Dedifferentiated amniotic fluid mesenchymal stem cell (primary cell): ENCODE measurements around the gene IRGQ.
"Not testable (repeated sequence)": the region's sequence is repeated elsewhere in the genome, so short reads cannot be mapped to it uniquely, and the experiment has no call there.

Source experiments
- DNase-seq: peaks from one replicate; pipeline ENCODE4 v3.0.0-alpha.2; 2016; ENCODE audit errors: extremely low spot score

IRGQ gene

DNA sequence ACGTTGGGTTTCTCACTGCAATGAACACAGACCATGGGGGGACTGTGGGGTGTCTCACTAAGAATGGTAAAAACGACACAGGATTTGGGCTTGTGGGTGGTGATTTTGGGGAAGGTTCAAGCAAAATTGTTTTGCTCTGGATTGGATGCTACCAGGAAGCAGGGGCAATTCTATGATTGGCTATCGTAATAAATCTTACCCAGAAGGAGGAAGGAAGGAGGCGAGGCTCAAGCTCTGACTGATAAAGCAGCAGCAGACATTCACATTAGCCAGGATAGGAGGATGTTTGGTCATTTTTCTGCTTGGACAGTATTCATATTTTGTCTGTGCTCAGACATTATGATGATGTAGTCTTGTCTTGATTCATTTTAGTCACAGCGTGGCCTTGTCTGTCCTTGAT is 1.9 kb upstream of the IRGQ start:
- no peak for DNase-seq

DNA sequence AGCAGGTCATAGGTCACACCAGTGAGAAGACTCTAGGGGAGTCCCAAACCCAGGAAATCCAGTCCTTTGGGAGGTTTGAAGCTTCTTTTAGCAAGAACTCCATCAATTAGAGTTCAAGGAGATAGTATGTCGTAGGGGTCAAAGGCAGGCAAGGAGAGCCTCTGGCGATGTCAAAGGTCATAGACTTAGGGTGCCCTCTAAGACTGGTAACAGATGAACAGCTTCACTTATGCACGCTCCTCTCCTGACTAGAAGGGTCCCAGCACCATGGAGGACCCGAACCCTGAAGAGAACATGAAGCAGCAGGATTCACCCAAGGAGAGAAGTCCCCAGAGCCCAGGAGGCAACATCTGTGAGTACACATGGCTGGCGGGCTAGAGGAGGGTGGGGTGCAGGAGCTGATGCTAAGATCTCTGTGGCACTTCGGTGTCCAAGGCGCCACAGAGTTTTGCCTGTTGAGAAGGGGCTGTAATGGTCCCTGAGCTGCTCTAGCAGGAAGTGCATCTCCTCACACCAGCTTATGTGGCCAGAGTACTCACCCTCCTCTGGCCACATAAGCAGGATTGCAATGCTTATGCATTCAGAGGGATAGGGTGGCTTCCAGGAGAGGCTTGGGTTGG is 1.0 kb upstream of the IRGQ start:
- no peak for DNase-seq

- DNase-seq: no peak
These were observed 332 bp downstream of the IRGQ start for GRCh38 chr19:43595605-43595998.

DNA sequence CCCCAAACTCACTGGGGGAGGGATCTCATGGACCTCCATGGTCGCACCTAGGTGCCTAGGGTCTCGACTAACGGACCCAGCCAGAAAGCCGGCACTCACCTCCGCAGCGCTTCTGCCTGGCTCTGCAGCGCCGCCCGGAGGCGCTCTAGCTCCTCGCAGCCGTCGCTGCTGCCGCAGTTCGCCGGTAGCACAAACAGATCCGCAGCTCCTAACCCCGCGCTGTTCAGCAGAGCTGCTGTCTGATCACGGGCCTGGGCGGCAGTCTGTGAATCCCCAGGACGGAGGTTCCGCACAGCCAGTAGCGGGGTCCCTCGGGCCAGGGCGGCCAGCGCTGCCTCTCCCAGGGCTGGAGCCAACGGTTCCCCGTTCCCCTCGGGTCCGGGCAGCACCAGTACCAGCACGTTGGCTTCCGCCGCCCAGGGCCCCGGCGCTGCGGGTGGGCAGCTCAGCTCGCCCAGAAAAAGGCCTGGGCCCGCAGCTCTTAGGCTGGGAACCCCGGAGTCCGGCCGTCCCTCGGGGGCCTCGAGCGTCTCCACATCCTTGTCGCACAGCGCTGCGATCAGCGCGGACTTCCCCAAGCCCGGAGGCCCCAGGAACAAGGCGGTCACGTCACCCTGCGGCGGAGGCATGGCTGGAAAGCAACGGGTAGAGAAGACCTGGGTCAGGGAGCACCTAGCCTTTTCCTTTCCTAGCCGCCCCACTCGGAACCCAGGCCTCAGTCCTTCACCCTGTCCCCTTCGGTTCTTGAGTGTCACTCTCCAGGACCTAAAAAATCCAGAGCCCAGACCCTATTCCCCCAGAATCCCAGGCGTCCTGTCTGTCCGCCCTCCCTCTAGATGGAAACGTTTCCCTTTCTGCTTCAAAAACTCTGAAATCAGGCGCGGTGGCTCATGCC is 977 bp downstream of the IRGQ start:
- peak; percentile 38 for DNase-seq

DNA sequence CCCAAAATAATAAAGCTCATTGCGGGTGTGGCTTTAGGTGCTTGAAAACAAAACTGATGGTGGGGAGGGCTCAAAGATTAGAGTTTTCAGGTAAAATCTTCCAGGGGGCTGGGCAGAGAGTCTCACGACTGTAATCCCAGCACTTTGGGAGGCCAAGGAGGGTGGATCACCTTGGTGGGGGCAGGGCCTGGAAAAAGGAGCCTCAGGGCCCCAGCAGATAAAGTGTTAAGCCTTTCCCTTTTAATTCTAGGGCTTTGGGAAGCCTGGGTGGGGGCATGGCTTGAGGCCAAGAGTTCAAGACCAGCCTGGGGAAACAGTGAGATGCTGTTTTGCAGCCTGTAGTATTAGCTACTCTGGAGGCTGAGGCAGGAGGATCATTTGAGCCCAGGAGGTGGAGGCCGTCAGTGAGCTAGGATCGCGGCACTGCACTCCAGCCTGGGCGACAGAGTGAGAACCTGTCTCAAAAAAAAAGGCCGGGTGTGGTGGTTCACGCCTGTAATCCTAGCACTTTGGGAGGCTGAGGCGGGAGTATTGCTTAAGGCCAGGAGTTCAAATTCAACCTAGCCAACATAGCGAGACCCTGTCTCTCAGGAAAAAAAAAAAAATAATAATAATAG is 1.7 kb downstream of the IRGQ start:
- DNase-seq: no peak

- DNase-seq: no peak
These were observed 3.1 kb downstream of the IRGQ start for GRCh38 chr19:43592800-43593350.

DNA sequence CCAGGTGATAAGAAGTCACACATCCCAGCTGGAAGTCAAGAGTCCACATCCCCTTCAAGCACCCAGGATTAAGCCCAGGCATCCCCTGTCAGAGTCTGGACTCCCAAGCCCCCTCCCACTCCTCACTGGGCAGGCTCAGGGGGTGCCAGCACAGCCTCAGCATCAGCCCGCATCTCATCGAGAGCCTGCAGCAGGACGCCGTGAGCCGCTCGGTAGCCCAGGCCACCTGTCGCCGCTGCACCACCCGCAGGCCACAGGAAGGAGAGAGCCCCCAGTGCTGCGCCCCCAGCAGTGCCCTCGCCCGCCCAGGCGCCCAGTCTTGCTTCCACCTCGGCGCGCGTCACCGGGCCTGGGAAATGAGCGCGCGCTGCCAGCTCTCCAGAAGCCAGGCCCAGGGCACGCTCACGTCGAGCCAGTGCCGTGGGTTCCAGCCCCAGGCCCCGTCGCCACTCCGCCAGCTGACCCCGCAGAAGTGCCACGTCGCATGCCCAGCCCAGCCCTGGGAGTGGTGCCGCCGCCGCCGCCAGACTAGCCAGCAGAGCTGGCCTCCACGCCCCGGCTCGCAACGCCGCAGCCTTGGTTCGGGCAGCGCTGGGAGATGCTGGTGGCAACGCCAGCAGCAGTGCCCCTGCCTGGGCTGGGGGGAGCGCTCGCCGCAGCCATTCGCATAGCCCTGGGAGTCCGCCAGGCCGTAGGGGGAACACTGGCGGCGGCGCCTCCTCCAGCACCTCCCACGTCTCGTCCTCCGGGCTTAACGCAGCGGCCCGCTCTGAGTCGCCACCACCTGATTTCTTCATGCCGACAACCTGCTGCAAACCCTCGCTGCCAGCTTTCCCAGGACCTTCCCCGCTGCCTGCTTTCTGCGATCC is 3.8 kb downstream of the IRGQ start:
- DNase-seq: no peak

- DNase-seq: no peak
These were observed 6.3 kb downstream of the IRGQ start for GRCh38 chr19:43589678-43590077.

GRCh38 chr19:43589277-43589676 is 6.7 kb downstream of the IRGQ start:
- no peak for DNase-seq

DNA sequence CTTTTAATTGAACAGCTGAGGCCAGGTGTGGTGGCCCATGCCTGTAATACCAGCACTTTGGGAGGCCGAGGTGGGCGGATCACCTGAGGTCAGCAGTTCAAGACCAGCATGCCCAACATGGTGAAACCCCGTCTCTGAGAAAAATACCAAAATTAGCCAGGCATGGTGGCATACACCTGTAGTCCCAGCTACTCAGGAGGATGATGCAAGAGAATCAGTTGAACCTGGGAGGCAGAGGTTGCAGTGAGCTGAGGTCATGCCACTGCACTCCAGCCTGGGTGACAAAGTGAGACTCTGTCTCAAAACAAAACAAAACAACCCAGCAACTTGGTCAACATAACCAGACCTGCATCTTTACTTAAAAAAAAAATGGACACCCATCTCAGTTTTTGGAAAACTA is 8.9 kb downstream of the IRGQ start:
- DNase-seq: not testable (repeated sequence)

DNA sequence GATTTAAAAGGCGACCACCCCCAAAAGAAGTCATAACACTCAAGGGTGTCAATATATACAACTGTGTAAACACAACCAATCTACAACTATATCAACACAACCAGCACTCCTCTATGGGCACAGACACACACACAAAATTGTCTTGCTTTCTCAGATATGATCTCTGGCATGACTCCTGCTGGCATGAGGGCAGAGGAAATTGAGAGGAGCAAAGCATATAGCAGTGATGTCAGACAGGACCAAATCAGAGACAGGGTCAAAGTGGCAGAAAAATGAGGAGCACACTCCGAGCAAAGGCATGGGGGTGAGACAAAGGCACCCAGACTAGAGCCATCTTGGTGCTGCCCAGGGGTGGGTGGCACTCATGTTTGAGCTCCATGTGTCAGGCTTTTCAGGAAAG is 9.6 kb downstream of the IRGQ start:
- DNase-seq: no peak

DNA sequence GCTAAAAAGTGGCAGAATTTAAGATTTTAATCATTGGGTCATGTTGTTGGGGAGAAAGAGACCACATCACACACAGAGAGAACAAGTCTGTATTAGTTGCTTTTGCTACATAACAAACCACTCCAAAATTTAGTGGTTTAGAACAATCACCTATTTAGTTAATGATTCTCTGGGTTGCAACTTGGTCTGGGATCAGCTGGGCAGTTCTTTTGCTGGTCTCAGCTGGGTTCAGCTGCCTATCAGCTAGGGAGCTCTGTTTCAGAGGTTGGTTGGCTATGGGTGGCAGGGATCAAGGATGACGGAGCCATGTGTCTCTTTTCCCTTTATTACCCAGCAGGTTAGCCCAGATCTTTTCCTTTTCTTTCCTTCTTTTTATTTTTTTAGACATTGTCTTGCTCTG is 11.4 kb downstream of the IRGQ start:
- DNase-seq: no peak

- DNase-seq: no peak
These were observed 13.4 kb downstream of the IRGQ start for GRCh38 chr19:43582495-43582894.

DNA sequence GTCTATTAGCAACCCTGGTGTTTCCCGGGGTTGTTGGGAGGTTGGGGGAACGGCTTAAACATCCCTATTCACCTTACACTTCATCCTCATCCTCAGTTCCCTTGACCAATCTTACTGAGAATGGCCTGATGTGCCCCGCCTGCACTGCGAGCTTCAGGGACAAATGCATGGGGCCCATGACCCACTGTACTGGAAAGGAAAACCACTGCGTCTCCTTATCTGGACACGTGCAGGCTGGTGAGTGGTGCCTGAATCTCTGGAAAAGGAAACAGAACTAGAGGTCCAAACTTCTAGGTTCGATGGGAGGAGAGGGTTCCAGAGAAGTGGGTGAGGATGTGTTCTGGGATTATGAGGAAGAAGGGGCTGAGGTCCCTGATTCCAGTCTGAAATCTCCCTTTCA is 14.5 kb downstream of the IRGQ start:
- DNase-seq: no peak

GRCh38 chr19:43578787-43579186 is 17.1 kb downstream of the IRGQ start:
- no peak for DNase-seq

DNA sequence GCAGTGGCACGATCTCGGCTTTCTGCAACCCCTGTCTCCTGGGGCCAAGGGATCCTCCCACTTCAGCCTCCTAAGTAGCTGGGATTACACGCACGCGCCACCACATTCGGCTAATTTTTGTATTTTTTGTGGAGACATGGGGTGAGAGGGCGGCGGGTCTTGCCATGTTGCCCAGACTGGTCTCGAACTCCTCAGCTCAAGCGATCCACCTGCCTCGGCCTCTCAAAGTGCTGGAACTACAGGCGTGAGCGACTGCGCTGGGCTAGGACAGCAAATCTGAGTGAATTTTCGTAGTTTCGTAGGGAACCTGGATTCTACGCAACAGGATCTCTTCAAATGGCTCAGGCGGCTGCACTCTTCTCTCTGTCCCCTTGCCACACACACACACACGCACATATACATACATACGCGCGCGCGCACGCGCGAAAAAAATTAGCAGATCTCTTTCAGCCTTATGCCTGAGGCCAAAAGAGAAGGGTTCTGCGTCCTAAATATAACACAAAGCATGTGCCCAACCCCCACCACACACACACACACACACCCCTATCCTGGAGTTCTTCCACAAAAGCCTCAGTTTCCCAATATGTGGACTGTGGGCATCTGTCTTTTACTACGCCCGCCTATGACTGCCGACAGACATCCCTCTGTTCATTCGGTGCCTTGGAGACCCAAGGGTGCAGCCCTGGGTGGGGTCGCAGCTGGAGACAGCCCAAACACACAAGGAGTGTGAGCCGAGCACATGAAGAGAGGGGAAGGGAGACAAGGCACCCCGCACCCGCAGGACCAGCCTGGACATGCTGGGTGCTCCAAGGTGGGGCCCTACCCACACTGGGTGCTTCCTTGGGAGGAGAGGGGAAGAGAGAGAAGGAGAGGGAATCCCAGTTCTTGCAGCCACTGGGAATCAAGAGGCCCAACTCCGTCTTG is 19.7 kb downstream of the IRGQ start:
- DNase-seq: no peak

DNA sequence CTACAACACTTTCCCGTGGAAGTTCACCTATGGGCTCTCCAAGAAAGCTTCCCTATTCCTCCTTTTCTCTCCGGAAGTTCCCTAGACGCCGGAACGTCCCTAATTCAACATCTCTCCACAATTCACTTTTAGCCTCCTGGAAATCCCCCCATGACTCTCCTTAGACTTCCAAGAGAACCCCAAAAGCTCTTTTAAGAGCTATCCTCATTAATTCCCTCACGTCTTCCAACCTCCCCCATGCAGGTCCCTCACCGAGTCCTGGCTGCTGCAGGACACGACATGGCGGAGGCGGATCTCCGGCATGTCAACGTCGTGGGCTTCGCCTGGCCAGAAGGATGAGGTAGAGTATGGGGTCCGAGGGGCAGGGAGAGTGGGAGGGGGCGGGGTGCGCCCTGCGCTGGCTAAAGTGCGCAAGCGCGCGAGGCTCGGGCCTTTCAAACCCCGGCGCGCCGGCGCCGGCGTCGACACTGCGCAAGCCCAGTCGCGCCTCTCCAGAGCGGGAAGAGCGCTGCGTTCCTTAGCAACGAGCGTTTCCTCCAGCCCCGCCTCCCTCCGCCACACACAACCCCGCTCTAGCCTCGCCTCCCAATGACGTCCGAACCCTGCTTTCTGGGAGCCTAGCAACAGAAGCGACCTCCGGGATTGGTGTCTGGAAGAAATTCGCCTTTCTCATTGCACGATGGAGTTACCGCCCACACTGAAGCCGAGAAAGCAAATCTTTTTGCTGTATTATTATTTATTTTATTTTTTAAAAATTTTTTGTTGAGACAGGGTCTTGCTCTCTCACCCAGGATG is 20.6 kb downstream of the IRGQ start, which contains the start of the genes PINLYP and XRCC1:
Gene PINLYP, plus strand, starts transcription at position 646 of the 795 bp plus-strand sequence. CDS start 1,391 bp downstream, outside the sequence.
Gene XRCC1, minus strand, starts transcription at position 372 of the 795 bp plus-strand sequence. Its CDS starts 69 bp downstream, at position 303.
- DNase-seq: peak; percentile 99

GRCh38 chr19:43574424-43575155 is 21.3 kb downstream of the IRGQ start:
- no peak for DNase-seq

GRCh38 chr19:43572171-43572588 is 23.8 kb downstream of the IRGQ start:
- DNase-seq: no peak
